Liver (tissue), 9 donors: Measurements from ENCODE around the gene DCAF4. TPM values are rescaled to one million over a fixed set of nuclear protein-coding genes. Genes with fewer than 3 reads are reported as not detected.
"Not testable (repeated sequence)": the region's sequence is repeated elsewhere in the genome, so short reads cannot be mapped to it uniquely, and the experiment has no call there.

Experiments
- DNase-seq: peaks from one replicate; pipeline ENCODE4 v3.0.0-alpha.2; 2017; ENCODE audit warnings: low spot score
- H3K27ac ChIP-seq, 2 donors: one replicate each; pipeline ENCODE4 v1.7.0; 2013; ENCODE audit warnings: inconsistent platforms in 2 of 2, low read length in 2 of 2, control low read depth in 1 of 2, low read depth in 1 of 2, mild to moderate bottlenecking in 1 of 2
- H3K27me3 ChIP-seq, 4 donors: one replicate each; pipeline versions ENCODE4 v1.6.1 to v1.7.0; 2013; ENCODE audit warnings: low read length in 3 of 4, inconsistent platforms in 1 of 4, mild to moderate bottlenecking in 1 of 4, moderate library complexity in 1 of 4; ENCODE audit not compliant: control insufficient read depth in 4 of 4, insufficient read depth in 4 of 4
- H3K36me3 ChIP-seq, 4 donors: one replicate each; pipeline versions ENCODE4 v1.6.1 to v1.7.0; 2013; ENCODE audit warnings: low read length in 3 of 4, mild to moderate bottlenecking in 3 of 4, low read depth in 1 of 4, moderate library complexity in 1 of 4; ENCODE audit not compliant: control insufficient read depth in 4 of 4, insufficient read depth in 3 of 4
- H3K4me1 ChIP-seq, 4 donors: one replicate each; pipeline versions ENCODE4 v1.6.1 to v1.7.0; 2013; ENCODE audit warnings: low read length in 3 of 4, mild to moderate bottlenecking in 3 of 4, moderate library complexity in 1 of 4; ENCODE audit not compliant: control insufficient read depth in 4 of 4, insufficient read depth in 4 of 4
- H3K4me3 ChIP-seq, 3 donors: one replicate each; pipeline versions ENCODE4 v1.6.1 to v1.7.0; 2013; ENCODE audit warnings: low read length in 3 of 3, control low read depth in 1 of 3, low read depth in 1 of 3, mild to moderate bottlenecking in 1 of 3
- H3K9ac ChIP-seq, 2 donors: one replicate each; pipeline ENCODE4 v1.7.0; 2013; ENCODE audit warnings: low read length in 2 of 2, mild to moderate bottlenecking in 2 of 2, moderate library complexity in 2 of 2, control low read depth in 1 of 2, low read depth in 1 of 2
- H3K9me3 ChIP-seq, 4 donors: one replicate each; pipeline versions ENCODE4 v1.6.1 to v1.7.0; 2013; ENCODE audit warnings: low read length in 3 of 4; ENCODE audit not compliant: control insufficient read depth in 4 of 4
- ATF3 ChIP-seq: IDR thresholded peaks from 2 replicates; pipeline ENCODE4 v1.6.1; 2016; ENCODE audit warnings: antibody characterized with exemption
- EGR1 ChIP-seq, 2 donors: IDR thresholded peaks; 2 replicates each; pipeline ENCODE4 v1.6.1; 2016 to 2018; ENCODE audit warnings: antibody characterized with exemption in 2 of 2, low read depth in 2 of 2
- FOXA1 ChIP-seq: IDR thresholded peaks from 2 replicates; pipeline ENCODE4 v1.6.1; 2016; ENCODE audit warnings: antibody characterized with exemption
- FOXA2 ChIP-seq: IDR thresholded peaks from 2 replicates; pipeline ENCODE4 v1.6.1; 2016; ENCODE audit warnings: antibody characterized with exemption
- GABPA ChIP-seq, 2 donors: IDR thresholded peaks in 1 of 2; conservative IDR thresholded peaks in 1 of 2; 2 replicates each; pipeline ENCODE4 v1.6.1; 2016; ENCODE audit warnings: antibody characterized with exemption in 2 of 2, mild to moderate bottlenecking in 1 of 2, moderate library complexity in 1 of 2
- HNF4A ChIP-seq, 2 donors: conservative IDR thresholded peaks; 2 replicates each; pipeline ENCODE4 v1.6.1; 2016; ENCODE audit warnings: antibody characterized with exemption in 2 of 2, mild to moderate bottlenecking in 2 of 2
- JUND ChIP-seq, 2 donors: IDR thresholded peaks; 2 replicates each; pipeline ENCODE4 v1.6.1; 2016; ENCODE audit warnings: antibody characterized with exemption in 2 of 2
- MAX ChIP-seq: IDR thresholded peaks from 2 replicates; pipeline ENCODE4 v1.6.1; 2016; ENCODE audit warnings: antibody characterized with exemption
- NR2F2 ChIP-seq: IDR thresholded peaks from 2 replicates; pipeline ENCODE4 v1.6.1; 2016; ENCODE audit warnings: antibody characterized with exemption
- RAD21 ChIP-seq, 2 donors: IDR thresholded peaks; 2 replicates each; pipeline ENCODE4 v1.6.1; 2016; ENCODE audit warnings: antibody characterized with exemption in 2 of 2, mild to moderate bottlenecking in 2 of 2
- SP1 ChIP-seq: IDR thresholded peaks from 2 replicates; pipeline ENCODE4 v1.6.1; 2018; ENCODE audit warnings: antibody characterized with exemption, mild to moderate bottlenecking
- TAF1 ChIP-seq: conservative IDR thresholded peaks from 2 replicates; pipeline ENCODE4 v1.6.1; 2016; ENCODE audit warnings: antibody characterized with exemption, mild to moderate bottlenecking
- YY1 ChIP-seq: IDR thresholded peaks from 2 replicates; pipeline ENCODE4 v1.6.1; 2016; ENCODE audit warnings: antibody characterized with exemption, mild to moderate bottlenecking
- WGBS: extraction: QIAGEN DNeasy Blood & Tissue Kit; methylation state at CpG from one replicate; pipeline ENCODE4 v1.1.7; 2013; 5-methylcytosine and 5-hydroxymethylcytosine counted together
- polyA plus RNA-seq, 2 donors: library from polyadenylated mRNA; stranded (reverse) in 1 of 2; unstranded in 1 of 2; fragments of 200-250 nt in 1 of 2; fragments of >200 nt in 1 of 2; fragmentation: Nextera tagmentation in 1 of 2; extraction: Ambion mirVana in 1 of 2; gene quantifications; one replicate each; pipeline versions ENCODE4 v1.2.1 to v1.2.3, GENCODE V29; 2013 to 2015
- total RNA-seq, 2 donors: library from RNA; depleted of rRNA; stranded (reverse); fragments of >200 nt; gene quantifications; one replicate each; pipeline ENCODE4 v1.2.3, GENCODE V29; 2014
- TF ChIP-seq, protein P1 (sequence below): IDR thresholded peaks from 2 replicates; pipeline ENCODE4 v1.6.1; 2016; ENCODE audit warnings: antibody characterized with exemption
- TF ChIP-seq, protein P2 (sequence below): fragments of 150-350 bp; IDR thresholded peaks from 2 replicates; pipeline ENCODE4 v1.5.1; 2017; ENCODE audit warnings: improper control_type of control experiment, low read depth, low read length; ENCODE audit not compliant: missing input control
- donor health status: healthy.
- donor health status: healthy.
- donor health status: healthy.
- donor health status: healthy.
- donor health status: healthy.

Gene DCAF4
- total and polyA plus RNA-seq, 4 donors = 3.5 to 11.0 (median 6.1) TPM

DNA sequence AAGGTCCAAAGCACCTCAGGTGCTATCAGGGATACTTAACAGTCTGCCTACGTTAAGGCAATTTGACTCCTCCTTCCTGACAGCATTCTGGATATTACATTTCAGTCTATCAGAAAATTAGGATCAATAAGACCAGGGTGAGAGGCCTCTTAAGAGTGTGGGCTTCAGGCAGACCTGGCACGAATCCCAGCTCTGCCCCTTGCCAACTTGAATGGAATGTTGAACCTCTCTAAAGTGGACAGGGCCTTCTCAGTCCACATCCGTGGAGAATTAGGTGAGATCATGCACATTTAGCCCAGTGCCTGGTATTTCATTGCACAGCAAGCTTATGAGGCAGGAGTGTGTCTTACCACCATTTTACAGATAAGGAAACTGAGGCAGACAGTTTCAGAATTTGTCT is 25.9 kb downstream of the DCAF4 start (continued):
- TF ChIP-seq, protein P1, sequence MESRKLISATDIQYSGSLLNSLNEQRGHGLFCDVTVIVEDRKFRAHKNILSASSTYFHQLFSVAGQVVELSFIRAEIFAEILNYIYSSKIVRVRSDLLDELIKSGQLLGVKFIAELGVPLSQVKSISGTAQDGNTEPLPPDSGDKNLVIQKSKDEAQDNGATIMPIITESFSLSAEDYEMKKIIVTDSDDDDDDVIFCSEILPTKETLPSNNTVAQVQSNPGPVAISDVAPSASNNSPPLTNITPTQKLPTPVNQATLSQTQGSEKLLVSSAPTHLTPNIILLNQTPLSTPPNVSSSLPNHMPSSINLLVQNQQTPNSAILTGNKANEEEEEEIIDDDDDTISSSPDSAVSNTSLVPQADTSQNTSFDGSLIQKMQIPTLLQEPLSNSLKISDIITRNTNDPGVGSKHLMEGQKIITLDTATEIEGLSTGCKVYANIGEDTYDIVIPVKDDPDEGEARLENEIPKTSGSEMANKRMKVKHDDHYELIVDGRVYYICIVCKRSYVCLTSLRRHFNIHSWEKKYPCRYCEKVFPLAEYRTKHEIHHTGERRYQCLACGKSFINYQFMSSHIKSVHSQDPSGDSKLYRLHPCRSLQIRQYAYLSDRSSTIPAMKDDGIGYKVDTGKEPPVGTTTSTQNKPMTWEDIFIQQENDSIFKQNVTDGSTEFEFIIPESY = no peak
- no peak for TF ChIP-seq ATF3
- no peak for TF ChIP-seq TAF1
- TF ChIP-seq MAX = no peak
- TF ChIP-seq FOXA1 = no peak

DNA sequence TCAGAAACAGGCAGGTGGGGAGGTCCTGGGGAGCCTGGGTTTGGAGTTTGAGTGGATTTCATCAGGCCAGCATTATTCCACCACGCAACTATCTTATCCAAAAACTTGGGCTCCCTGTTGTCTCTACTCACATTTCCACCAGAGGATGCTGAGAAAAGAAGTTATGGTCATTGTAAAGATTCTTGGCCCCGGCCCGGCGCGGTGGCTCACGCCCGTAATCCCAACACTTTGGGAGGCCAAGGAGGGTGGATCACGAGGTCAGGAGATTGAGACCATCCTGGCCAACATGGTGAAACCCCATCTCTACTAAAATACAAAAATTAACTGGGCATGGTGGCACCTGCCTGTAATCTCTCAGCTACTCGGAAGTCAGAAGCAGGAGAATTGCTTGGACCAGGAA is 30.5 kb downstream of the DCAF4 start:
- H3K36me3 ChIP-seq = peaks cover 8 to 54% (median 20%) of the 10 kb centered on the region in 4 donors
- DNase-seq = not testable (repeated sequence)
- 92% methylated on average over 9 of the region's 9 CpGs for WGBS

DNA sequence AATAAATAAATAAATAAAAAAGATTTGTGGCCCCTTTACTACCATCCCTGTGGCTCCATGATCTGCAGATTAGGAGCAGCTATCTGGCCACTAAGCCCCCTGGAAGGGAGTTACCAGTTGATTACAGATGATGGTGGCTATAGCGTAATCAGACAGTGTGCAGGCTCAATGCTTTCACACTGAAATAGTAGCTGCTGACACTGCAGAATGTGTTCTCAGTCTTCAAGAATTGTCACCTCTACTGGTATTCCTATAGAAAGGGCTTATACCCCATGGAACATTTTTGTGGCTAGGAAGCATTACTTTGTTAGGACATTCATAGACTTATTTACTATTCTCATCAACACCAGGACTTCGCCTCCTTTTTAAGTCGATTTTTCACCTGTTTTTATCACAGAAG is 30.9 kb downstream of the DCAF4 start:
- H3K4me1 ChIP-seq = no peaks in the 10 kb centered on the region
- WGBS = 93% methylated on average over 3 of the region's 3 CpGs
- no peak for DNase-seq
- no peak overlapping the region for H3K9ac ChIP-seq
- H3K27me3 ChIP-seq = no peaks in the 10 kb centered on the region
- no peaks in the 10 kb centered on the region for H3K9me3 ChIP-seq
- no peak overlapping the region for H3K4me3 ChIP-seq
- H3K27ac ChIP-seq = no peak overlapping the region
- TF ChIP-seq GABPA (IDR thresholded peaks at IDR 0.05 in 1 of 2, conservative IDR thresholded peaks at IDR 0.05 in 1 of 2) = no peak
- TF ChIP-seq SP1 = no peak
- no peak for TF ChIP-seq MAX
- TF ChIP-seq YY1 = no peak
- peaks cover 8 to 50% (median 20%) of the 10 kb centered on the region in 4 donors for H3K36me3 ChIP-seq

More for the DNA sequence above, 30.5 kb downstream of the DCAF4 start:
- H3K27me3 ChIP-seq, H3K9ac ChIP-seq, H3K9me3 ChIP-seq, H3K4me3 ChIP-seq, H3K27ac ChIP-seq, H3K4me1 ChIP-seq: not testable (repeated sequence)

- DNase-seq = no peak
- Histone ChIP-seq H3K27me3 (no peaks in the 10 kb centered on the region), H3K36me3 (peaks cover 8 to 49% (median 20%) of the 10 kb centered on the region in 4 donors), H3K27ac (no peak overlapping the region), H3K4me1 (no peaks in the 10 kb centered on the region), H3K4me3 (no peak overlapping the region), H3K9me3 (no peaks in the 10 kb centered on the region), H3K9ac (no peak overlapping the region)
- TF ChIP-seq MAX (no peak), EGR1 (IDR thresholded peaks at IDR 0.05; ENCODE audit: low read depth in 2 of 2) (no peak), NR2F2 (no peak), JUND (IDR thresholded peaks at IDR 0.05) (no peak), TAF1 (no peak), FOXA2 (no peak), ATF3 (no peak), SP1 (no peak), RAD21 (IDR thresholded peaks at IDR 0.05) (no peak), HNF4A (conservative IDR thresholded peaks at IDR 0.05) (no peak)
- TF ChIP-seq, protein P2, sequence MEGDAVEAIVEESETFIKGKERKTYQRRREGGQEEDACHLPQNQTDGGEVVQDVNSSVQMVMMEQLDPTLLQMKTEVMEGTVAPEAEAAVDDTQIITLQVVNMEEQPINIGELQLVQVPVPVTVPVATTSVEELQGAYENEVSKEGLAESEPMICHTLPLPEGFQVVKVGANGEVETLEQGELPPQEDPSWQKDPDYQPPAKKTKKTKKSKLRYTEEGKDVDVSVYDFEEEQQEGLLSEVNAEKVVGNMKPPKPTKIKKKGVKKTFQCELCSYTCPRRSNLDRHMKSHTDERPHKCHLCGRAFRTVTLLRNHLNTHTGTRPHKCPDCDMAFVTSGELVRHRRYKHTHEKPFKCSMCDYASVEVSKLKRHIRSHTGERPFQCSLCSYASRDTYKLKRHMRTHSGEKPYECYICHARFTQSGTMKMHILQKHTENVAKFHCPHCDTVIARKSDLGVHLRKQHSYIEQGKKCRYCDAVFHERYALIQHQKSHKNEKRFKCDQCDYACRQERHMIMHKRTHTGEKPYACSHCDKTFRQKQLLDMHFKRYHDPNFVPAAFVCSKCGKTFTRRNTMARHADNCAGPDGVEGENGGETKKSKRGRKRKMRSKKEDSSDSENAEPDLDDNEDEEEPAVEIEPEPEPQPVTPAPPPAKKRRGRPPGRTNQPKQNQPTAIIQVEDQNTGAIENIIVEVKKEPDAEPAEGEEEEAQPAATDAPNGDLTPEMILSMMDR = no peak
- WGBS = 95% methylated on average over 15 of the region's 15 CpGs
These were observed 32.3 kb downstream of the DCAF4 start for GRCh38 chr14:72958548-72958947.

DNA sequence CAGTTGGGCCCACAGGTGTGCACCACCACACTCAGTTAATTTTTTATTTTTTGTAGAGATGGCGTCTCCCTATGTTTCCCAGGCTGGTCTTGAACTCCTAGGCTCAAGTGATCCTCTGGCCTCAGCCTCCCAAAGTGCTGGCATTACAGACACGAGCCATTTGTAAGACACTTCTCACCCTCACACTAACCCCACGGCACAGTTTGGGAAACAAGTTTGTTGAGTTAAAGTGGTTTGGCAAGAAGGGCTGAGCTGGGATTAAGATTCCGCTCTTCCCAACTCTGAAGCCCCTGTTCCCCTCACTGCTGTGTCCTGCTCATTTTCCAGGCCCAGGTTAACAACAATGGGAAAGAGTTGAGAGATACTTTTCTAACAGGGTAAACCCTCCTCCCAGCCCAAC is 34.8 kb downstream of the DCAF4 start:
- not testable (repeated sequence) for H3K9me3 ChIP-seq, H3K4me1 ChIP-seq, H3K27me3 ChIP-seq, H3K9ac ChIP-seq, DNase-seq, H3K27ac ChIP-seq, H3K4me3 ChIP-seq
- peaks cover 5 to 37% (median 17%) of the 10 kb centered on the region in 4 donors for H3K36me3 ChIP-seq
- 97% methylated on average over 4 of the region's 4 CpGs for WGBS
